Body of pancreas (tissue), 4 donors: ENCODE data around the gene RAB15.

Experiments used
- POLR2A ChIP-seq, 3 donors: fragments of 450-650 bp; IDR thresholded peaks; one replicate each; pipeline ENCODE4 v1.6.1; 2016; ENCODE audit warnings: antibody characterized with exemption in 3 of 3, mild to moderate bottlenecking in 2 of 3
- TF ChIP-seq, protein P1 (sequence below), 7 experiments: fragments of 450-650 bp in 4 of 7; fragments of 200-600 bp in 3 of 7; sonication (generic) in 3 of 7; IDR thresholded peaks; one replicate each; pipeline ENCODE4 v1.5.1; 2016 to 2019; ENCODE audit warnings: antibody characterized with exemption in 7 of 7

DNA sequence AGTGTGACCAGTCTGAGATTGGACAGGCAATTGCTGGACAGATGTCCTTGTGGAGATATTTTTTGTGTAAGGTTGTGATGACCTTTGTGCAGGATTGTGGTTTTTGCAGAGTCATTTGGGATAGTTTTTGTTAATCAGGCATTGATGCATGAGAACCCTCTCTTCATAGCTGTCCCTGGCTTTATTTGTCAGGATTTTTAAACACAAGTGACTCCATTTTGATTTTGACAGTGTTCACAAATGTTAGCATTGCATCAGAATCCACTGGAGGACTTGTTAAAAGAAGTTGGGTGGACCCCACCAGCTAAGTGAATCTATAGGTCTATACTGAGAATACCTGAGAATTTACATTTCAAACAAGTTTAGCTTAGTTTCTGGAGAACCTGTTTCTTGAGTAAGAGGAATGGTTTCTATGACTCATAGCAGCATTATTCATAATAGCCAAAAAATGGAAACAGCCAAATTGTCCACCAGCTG lies 26.4 kb upstream of the RAB15 start:
- TF ChIP-seq, protein P1, sequence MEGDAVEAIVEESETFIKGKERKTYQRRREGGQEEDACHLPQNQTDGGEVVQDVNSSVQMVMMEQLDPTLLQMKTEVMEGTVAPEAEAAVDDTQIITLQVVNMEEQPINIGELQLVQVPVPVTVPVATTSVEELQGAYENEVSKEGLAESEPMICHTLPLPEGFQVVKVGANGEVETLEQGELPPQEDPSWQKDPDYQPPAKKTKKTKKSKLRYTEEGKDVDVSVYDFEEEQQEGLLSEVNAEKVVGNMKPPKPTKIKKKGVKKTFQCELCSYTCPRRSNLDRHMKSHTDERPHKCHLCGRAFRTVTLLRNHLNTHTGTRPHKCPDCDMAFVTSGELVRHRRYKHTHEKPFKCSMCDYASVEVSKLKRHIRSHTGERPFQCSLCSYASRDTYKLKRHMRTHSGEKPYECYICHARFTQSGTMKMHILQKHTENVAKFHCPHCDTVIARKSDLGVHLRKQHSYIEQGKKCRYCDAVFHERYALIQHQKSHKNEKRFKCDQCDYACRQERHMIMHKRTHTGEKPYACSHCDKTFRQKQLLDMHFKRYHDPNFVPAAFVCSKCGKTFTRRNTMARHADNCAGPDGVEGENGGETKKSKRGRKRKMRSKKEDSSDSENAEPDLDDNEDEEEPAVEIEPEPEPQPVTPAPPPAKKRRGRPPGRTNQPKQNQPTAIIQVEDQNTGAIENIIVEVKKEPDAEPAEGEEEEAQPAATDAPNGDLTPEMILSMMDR (IDR thresholded peaks at IDR 0.05): no peak
- TF ChIP-seq POLR2A (IDR thresholded peaks at IDR 0.05): no peak
